Cardiac muscle cell (in vitro differentiated cells and primary cell): Measurements from ENCODE around the gene NAGS. TPM values are rescaled to one million over a fixed set of nuclear protein-coding genes. Genes with fewer than 3 reads are reported as not detected.
"Not testable (repeated sequence)": the region's sequence is repeated elsewhere in the genome, so short reads cannot be mapped to it uniquely, and the experiment has no call there.

Source experiments
- DNase-seq, 2 donors: peaks; one replicate each; pipeline versions ENCODE4 v3.0.0 to v3.0.0-alpha.2; 2010 to 2017; ENCODE audit warnings: low read depth in 1 of 2, low spot score in 1 of 2
- H3K27ac ChIP-seq: fragments of 200-600 bp; sonication (generic); 2 replicates; pipeline ENCODE4 v1.5.1; 2016
- H3K27me3 ChIP-seq: fragments of 200-600 bp; sonication (generic); 2 replicates; pipeline ENCODE4 v1.6.0; 2016; ENCODE audit warnings: control low read depth
- H3K36me3 ChIP-seq: fragments of 200-600 bp; sonication (generic); 2 replicates; pipeline ENCODE4 v1.5.1; 2016; ENCODE audit warnings: control low read depth
- H3K4me1 ChIP-seq: fragments of 200-600 bp; sonication (generic); 2 replicates; pipeline ENCODE4 v1.8.1; 2017; ENCODE audit warnings: low read depth, mild to moderate bottlenecking, mixed run types
- H3K4me3 ChIP-seq: fragments of 200-600 bp; sonication (generic); 2 replicates; pipeline ENCODE4 v1.5.1; 2016; ENCODE audit warnings: mild to moderate bottlenecking
- H3K9me3 ChIP-seq: fragments of 200-600 bp; sonication (generic); 2 replicates; pipeline ENCODE4 v1.5.1; 2017; ENCODE audit warnings: low read depth, mild to moderate bottlenecking, control low read depth
- CTCF ChIP-seq: IDR thresholded peaks from 2 replicates; pipeline ENCODE4 v1.5.1; 2012; ENCODE audit warnings: low read depth, mild to moderate bottlenecking, low read length
- polyA plus RNA-seq: library from polyadenylated mRNA; unstranded; fragments of >200 nt; fragmentation: Nextera tagmentation; extraction: Ambion mirVana; gene quantifications from 2 replicates; pipeline ENCODE4 v1.2.1, GENCODE V29; 2016
- total RNA-seq: library from RNA; depleted of rRNA; stranded (reverse); fragments of >200 nt; gene quantifications from 2 replicates; pipeline ENCODE4 v1.2.3, GENCODE V29; 2016

The NAGS gene
- total and polyA plus RNA-seq, 2 experiments from 2014 or later, result 5.1 to 6.1 TPM

GRCh38 chr17:43987131-43988021, 17.0 kb upstream of the NAGS start:
- Histone ChIP-seq H3K27ac (no peak overlapping the region), H3K27me3 (peaks cover 18% of the 10 kb centered on the region), H3K9me3 (no peaks in the 10 kb centered on the region), H3K36me3 (no peaks in the 10 kb centered on the region), H3K4me1 (no peaks in the 10 kb centered on the region), H3K4me3 (no peak overlapping the region)
- no peak for TF ChIP-seq CTCF
- no peak for DNase-seq

- no peaks in the 10 kb centered on the region for H3K36me3 ChIP-seq
- no peak overlapping the region for H3K4me3 ChIP-seq
- H3K27me3 ChIP-seq, result peaks cover 9% of the 10 kb centered on the region
- TF ChIP-seq CTCF, result no peak
- no peaks in the 10 kb centered on the region for H3K9me3 ChIP-seq
- no peak overlapping the region for H3K27ac ChIP-seq
- H3K4me1 ChIP-seq, result no peaks in the 10 kb centered on the region
- no peak for DNase-seq
These were observed 16.1 kb upstream of the NAGS start for GRCh38 chr17:43988301-43988700.

- Histone ChIP-seq H3K36me3 (no peaks in the 10 kb centered on the region), H3K9me3 (no peaks in the 10 kb centered on the region), H3K4me3 (no peak overlapping the region), H3K27ac (no peak overlapping the region), H3K4me1 (no peaks in the 10 kb centered on the region), H3K27me3 (no peaks in the 10 kb centered on the region)
- TF ChIP-seq CTCF, result no peak
- DNase-seq, result no peak
These were observed 11.8 kb upstream of the NAGS start for GRCh38 chr17:43992641-43993040.

GRCh38 chr17:43994272-43995149, 9.9 kb upstream of the NAGS start:
- Histone ChIP-seq H3K9me3 (no peaks in the 10 kb centered on the region), H3K36me3 (no peaks in the 10 kb centered on the region), H3K4me3 (peak overlapping the region; percentile 21), H3K4me1 (no peaks in the 10 kb centered on the region), H3K27me3 (no peaks in the 10 kb centered on the region), H3K27ac (no peak overlapping the region)
- peak; percentile 86 for TF ChIP-seq CTCF
- peak; percentile 70 to 77 for DNase-seq

- DNase-seq, result no peak
- Histone ChIP-seq H3K27me3 (no peaks in the 10 kb centered on the region), H3K36me3 (no peaks in the 10 kb centered on the region), H3K4me1 (no peaks in the 10 kb centered on the region), H3K4me3 (no peak overlapping the region), H3K9me3 (no peaks in the 10 kb centered on the region), H3K27ac (no peak overlapping the region)
- TF ChIP-seq CTCF, result no peak
These were observed 9.3 kb upstream of the NAGS start for GRCh38 chr17:43995150-43995471.

- not testable (repeated sequence) for DNase-seq, H3K27me3 ChIP-seq, H3K4me3 ChIP-seq, H3K4me1 ChIP-seq, H3K9me3 ChIP-seq, H3K36me3 ChIP-seq, H3K27ac ChIP-seq
These were observed 7.2 kb upstream of the NAGS start for GRCh38 chr17:43997180-43997579.
